Esophagus squamous epithelium (tissue), 5 donors: ENCODE measurements around the gene PXT1. TPM values are rescaled to one million over a fixed set of nuclear protein-coding genes. Genes with fewer than 3 reads are reported as not detected.

Source experiments
- DNase-seq: peaks from one replicate; lab custom pipeline; 2025; lab: John Stamatoyannopoulos, UW
- H3K27ac ChIP-seq, 4 donors: fragments of 200-600 bp; sonication (generic); one replicate each; pipeline ENCODE4 v1.5.1; 2016 to 2019; ENCODE audit warnings: mild to moderate bottlenecking in 1 of 4
- H3K27me3 ChIP-seq, 4 donors: fragments of 200-600 bp; sonication (generic); 1 replicate in 3 of 4; 2 replicates in 1 of 4; pipeline versions ENCODE4 v1.5.1 to v1.6.0; 2017 to 2021; ENCODE audit warnings: antibody characterized with exemption in 1 of 4
- H3K36me3 ChIP-seq, 3 donors: fragments of 200-600 bp; sonication (generic); one replicate each; pipeline ENCODE4 v1.5.1; 2016 to 2019
- H3K4me1 ChIP-seq, 3 donors: fragments of 200-600 bp; sonication (generic); one replicate each; pipeline ENCODE4 v1.5.1; 2017 to 2019
- H3K4me3 ChIP-seq, 4 donors: fragments of 200-600 bp; sonication (generic); 1 replicate in 3 of 4; 2 replicates in 1 of 4; pipeline ENCODE4 v1.5.1; 2016 to 2019; ENCODE audit warnings: mild to moderate bottlenecking in 2 of 4, moderate library complexity in 1 of 4
- H3K9me3 ChIP-seq, 3 donors: fragments of 200-600 bp; sonication (generic); one replicate each; pipeline ENCODE4 v1.5.1; 2016 to 2019
- POLR2A ChIP-seq, 4 donors: fragments of 450-650 bp; IDR thresholded peaks; one replicate each; pipeline ENCODE4 v1.6.1; 2017; ENCODE audit warnings: antibody characterized with exemption in 4 of 4, mild to moderate bottlenecking in 4 of 4, moderate library complexity in 3 of 4
- WGBS, 2 donors: methylation state at CpG; one replicate each; pipeline ENCODE4 v1.1.5; 2018; 5-methylcytosine and 5-hydroxymethylcytosine counted together
- intact Hi-C: fragments of 100-400 bp; cut with DNase I; formaldehyde crosslinking; loops from one replicate; pipeline ENCODE4 v1.15.0; 2022
- total RNA-seq, 4 donors: library from RNA; depleted of rRNA; stranded (reverse); fragments of >200 nt; gene quantifications; one replicate each; pipeline ENCODE4 v1.1.0, GENCODE V29; 2016
- TF ChIP-seq, protein P1 (sequence below), 6 experiments: fragments of 450-650 bp in 4 of 6; fragments of 200-600 bp in 2 of 6; sonication (generic) in 2 of 6; IDR thresholded peaks; one replicate each; pipeline ENCODE4 v1.5.1; 2016 to 2019; ENCODE audit warnings: antibody characterized with exemption in 6 of 6, mild to moderate bottlenecking in 4 of 6, moderate library complexity in 4 of 6
- donor health status: DM: yes; HTN: yes; CAD: no.

PXT1 gene
- total RNA-seq, 4 donors from 2014 or later: not detected

DNA sequence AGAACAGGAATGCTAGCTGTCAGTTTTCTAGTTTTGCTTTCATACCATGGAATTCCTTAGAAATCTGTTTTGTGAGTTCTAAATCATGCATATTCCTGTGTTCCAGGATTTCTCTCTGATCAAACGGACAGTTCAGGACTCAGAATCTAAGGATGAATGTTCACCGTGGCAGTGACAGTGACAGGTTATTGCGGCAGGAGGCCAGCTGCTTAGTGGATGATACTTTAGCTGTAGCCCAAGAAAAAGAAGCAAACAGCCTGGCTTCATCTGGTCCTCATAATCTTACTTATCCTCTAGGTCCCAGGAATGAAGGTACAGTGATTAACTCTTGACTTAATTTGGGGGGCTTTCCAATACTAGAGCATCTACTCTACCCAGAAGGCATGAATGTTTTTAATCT is 27.3 kb upstream of the PXT1 start:
- H3K27me3 ChIP-seq: no peaks in the 10 kb centered on the region
- DNase-seq: no peak
- H3K27ac ChIP-seq: no peak overlapping the region
- peaks cover 0 to 2% (median 0%) of the 10 kb centered on the region in 3 donors for H3K4me1 ChIP-seq
- intact Hi-C loops: no loop called here
- WGBS, 2 donors: 93% methylated on average over 3 of the region's 3 CpGs
- H3K4me3 ChIP-seq: no peak overlapping the region
- peaks cover 0 to 57% (median 0%) of the 10 kb centered on the region in 3 donors for H3K36me3 ChIP-seq
- H3K9me3 ChIP-seq: no peaks in the 10 kb centered on the region
- TF ChIP-seq POLR2A (IDR thresholded peaks at IDR 0.05): no peak
- TF ChIP-seq, protein P1, sequence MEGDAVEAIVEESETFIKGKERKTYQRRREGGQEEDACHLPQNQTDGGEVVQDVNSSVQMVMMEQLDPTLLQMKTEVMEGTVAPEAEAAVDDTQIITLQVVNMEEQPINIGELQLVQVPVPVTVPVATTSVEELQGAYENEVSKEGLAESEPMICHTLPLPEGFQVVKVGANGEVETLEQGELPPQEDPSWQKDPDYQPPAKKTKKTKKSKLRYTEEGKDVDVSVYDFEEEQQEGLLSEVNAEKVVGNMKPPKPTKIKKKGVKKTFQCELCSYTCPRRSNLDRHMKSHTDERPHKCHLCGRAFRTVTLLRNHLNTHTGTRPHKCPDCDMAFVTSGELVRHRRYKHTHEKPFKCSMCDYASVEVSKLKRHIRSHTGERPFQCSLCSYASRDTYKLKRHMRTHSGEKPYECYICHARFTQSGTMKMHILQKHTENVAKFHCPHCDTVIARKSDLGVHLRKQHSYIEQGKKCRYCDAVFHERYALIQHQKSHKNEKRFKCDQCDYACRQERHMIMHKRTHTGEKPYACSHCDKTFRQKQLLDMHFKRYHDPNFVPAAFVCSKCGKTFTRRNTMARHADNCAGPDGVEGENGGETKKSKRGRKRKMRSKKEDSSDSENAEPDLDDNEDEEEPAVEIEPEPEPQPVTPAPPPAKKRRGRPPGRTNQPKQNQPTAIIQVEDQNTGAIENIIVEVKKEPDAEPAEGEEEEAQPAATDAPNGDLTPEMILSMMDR (IDR thresholded peaks at IDR 0.05): no peak

DNA sequence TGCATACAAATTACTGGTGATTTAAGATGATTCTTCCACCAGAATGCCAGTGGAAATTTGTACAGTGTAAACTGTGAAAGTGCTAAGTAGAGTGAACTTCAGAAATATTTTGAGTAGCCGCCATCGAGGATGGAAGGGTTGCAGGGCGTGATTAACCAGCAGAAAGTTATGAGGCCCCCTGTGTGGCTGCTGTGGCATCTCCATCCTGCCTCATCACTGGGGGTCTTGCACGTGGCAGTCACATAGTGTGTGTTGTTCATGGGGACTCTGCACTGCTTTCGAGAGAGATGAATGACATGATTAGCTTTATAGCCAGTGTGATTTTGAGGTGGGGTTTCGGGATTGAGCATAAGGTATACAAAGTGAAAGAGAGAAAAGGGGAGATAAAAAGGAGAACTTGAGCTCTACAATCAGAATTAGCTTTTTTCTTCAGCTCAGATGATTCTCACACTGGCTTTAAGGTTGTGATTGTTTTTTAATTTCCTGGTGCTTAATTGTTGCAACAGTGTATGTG is 26.6 kb upstream of the PXT1 start:
- DNase-seq: no peak
- 68 to 90% methylated on average over 6 of the region's 6 CpGs for WGBS, 2 donors
- Histone ChIP-seq H3K27me3 (no peaks in the 10 kb centered on the region), H3K9me3 (no peaks in the 10 kb centered on the region), H3K4me3 (no peak overlapping the region), H3K27ac (no peak overlapping the region), H3K4me1 (peaks cover 0 to 8% (median 0%) of the 10 kb centered on the region in 3 donors), H3K36me3 (peaks cover 0 to 49% (median 0%) of the 10 kb centered on the region in 3 donors)
- intact Hi-C loops: no loop called here
- TF ChIP-seq, protein P1 (IDR thresholded peaks at IDR 0.05): no peak
- no peak for TF ChIP-seq POLR2A (IDR thresholded peaks at IDR 0.05)

DNA sequence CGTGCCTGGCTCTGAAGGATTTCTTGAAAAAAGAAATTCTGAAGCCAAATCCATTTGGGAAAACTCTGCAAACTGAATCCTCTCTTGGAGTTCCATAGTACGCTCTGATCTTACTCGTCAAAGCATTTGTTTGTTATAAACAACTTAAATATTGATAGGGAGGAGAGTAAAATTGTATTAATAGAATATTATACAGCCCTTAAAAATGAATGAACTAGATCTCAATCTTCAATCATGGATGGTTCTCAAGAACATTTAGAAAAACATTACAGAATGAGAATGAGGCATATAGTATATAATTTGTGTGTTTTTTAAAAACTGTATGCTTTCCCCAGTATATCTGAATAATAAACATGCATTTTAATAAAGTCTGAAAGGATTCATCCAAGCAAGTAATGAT is 25.0 kb upstream of the PXT1 start:
- no peak for TF ChIP-seq POLR2A (IDR thresholded peaks at IDR 0.05)
- TF ChIP-seq, protein P1 (IDR thresholded peaks at IDR 0.05): no peak
- H3K4me1 ChIP-seq: peaks cover 0 to 8% (median 0%) of the 10 kb centered on the region in 3 donors
- no peak overlapping the region for H3K4me3 ChIP-seq
- no peaks in the 10 kb centered on the region for H3K9me3 ChIP-seq
- H3K27me3 ChIP-seq: no peaks in the 10 kb centered on the region
- peaks cover 0 to 33% (median 0%) of the 10 kb centered on the region in 3 donors for H3K36me3 ChIP-seq
- DNase-seq: no peak
- WGBS, 2 donors: 100% methylated on average over 3 of the region's 3 CpGs
- intact Hi-C loops: no loop called here
- H3K27ac ChIP-seq: no peak overlapping the region

DNA sequence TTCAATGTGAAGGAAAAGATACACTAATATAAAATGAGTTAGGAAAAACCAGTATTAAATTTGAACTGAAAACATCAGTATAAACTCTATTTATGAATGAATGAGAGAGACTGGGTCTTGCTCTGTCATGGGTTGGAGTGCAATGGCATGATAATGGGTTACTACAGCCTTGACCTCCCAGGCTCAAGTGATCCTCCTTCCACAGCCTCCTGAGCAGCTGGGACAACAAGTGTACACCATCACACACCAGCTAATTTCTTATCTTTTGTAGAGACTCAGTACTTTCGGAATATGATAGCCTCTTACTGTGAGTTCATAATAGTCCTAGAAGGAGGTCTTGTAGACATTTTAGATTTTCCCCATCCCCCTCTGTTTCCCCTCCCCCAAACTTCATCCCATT is 21.6 kb upstream of the PXT1 start:
- no peak overlapping the region for H3K4me3 ChIP-seq
- intact Hi-C loops: no loop called here
- no peaks in the 10 kb centered on the region for H3K27me3 ChIP-seq
- no peak for DNase-seq
- no peak for TF ChIP-seq POLR2A (IDR thresholded peaks at IDR 0.05)
- TF ChIP-seq, protein P1 (IDR thresholded peaks at IDR 0.05): no peak
- peaks cover 0 to 12% (median 0%) of the 10 kb centered on the region in 3 donors for H3K36me3 ChIP-seq
- no peak overlapping the region for H3K27ac ChIP-seq
- no peaks in the 10 kb centered on the region for H3K9me3 ChIP-seq
- H3K4me1 ChIP-seq: peaks cover 0 to 19% (median 0%) of the 10 kb centered on the region in 3 donors
- WGBS, 2 donors: 100% methylated on average over 1 of the region's 1 CpG

DNA sequence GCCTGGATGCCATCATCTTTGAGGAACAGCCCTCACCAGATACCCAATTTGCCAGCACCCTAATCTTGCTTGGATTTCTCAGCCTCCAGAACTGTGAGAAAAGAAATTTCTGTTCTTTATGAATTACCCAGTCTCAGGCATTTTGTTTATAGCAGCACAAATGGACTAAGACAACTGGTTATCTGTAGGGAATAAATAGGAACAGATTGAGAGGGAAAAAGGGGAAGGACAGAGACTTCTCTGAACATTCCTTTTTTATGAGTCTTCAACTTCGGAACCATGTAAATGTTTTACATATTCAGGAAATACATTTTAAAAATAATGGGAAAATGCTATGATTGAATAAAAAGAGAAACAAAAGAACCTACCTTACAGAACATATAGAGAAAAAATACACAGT is 21.0 kb upstream of the PXT1 start:
- WGBS, 2 donors: 61 to 65% methylated on average over 1 of the region's 1 CpG
- H3K27me3 ChIP-seq: no peaks in the 10 kb centered on the region
- no peak for DNase-seq
- intact Hi-C loops: no loop called here
- H3K9me3 ChIP-seq: no peaks in the 10 kb centered on the region
- TF ChIP-seq, protein P1 (IDR thresholded peaks at IDR 0.05): no peak
- TF ChIP-seq POLR2A (IDR thresholded peaks at IDR 0.05): no peak
- H3K4me3 ChIP-seq: no peak overlapping the region
- peaks cover 0 to 12% (median 0%) of the 10 kb centered on the region in 3 donors for H3K36me3 ChIP-seq
- H3K27ac ChIP-seq: no peak overlapping the region
- peaks cover 0 to 19% (median 0%) of the 10 kb centered on the region in 3 donors for H3K4me1 ChIP-seq
